Naive thymus-derived CD8-positive, alpha-beta T cell (primary cell): ENCODE results near the gene FANCC. TPM values are rescaled to one million over a fixed set of nuclear protein-coding genes. Genes with fewer than 3 reads are reported as not detected.
"Not testable (repeated sequence)": the region's sequence is repeated elsewhere in the genome, so short reads cannot be mapped to it uniquely, and the experiment has no call there.

ENCODE experiments used
- ATAC-seq, 2 donors: fragments of 150-1000 bp; cut with Tn5 transposase in 1 of 2; sonication (Bioruptor Pico), chemical (Tn5 transposase) in 1 of 2; 1 replicate in 1 of 2; 2 replicates in 1 of 2; pipeline ENCODE4 v1.10.0; 2021; ENCODE audit warnings: mild to moderate bottlenecking in 2 of 2, moderate library complexity in 2 of 2
- POLR2A ChIA-PET: fragments of 350-600 bp; sonication (Branson Sonifier 250); formaldehyde crosslinking; loops from one replicate; lab custom pipeline; 2021; ENCODE audit warnings: antibody characterized with exemption; lab: Charles Lee
- DNase-seq, 10 donors: peaks; one replicate each; pipeline versions ENCODE4 v3.0.0 to v3.0.0-alpha.2; 2020 to 2022
- H3K27ac Mint-ChIP-seq, 10 donors: one replicate each; pipeline ENCODE4 v1.8.0; 2020 to 2022; ENCODE audit warnings: mild to moderate bottlenecking in 10 of 10, mixed read lengths in 10 of 10, moderate library complexity in 4 of 10, inconsistent platforms in 1 of 10
- H3K27me3 Mint-ChIP-seq, 5 donors: one replicate each; pipeline ENCODE4 v1.8.0; 2021 to 2022; ENCODE audit warnings: mixed read lengths in 5 of 5
- H3K36me3 Mint-ChIP-seq, 3 donors: one replicate each; pipeline ENCODE4 v1.8.0; 2020 to 2022; ENCODE audit warnings: mixed read lengths in 3 of 3, mild to moderate bottlenecking in 2 of 3, inconsistent platforms in 1 of 3
- H3K4me1 Mint-ChIP-seq, 4 donors: one replicate each; pipeline ENCODE4 v1.8.0; 2021 to 2022; ENCODE audit warnings: mixed read lengths in 4 of 4
- H3K4me3 Mint-ChIP-seq, 10 donors: one replicate each; pipeline ENCODE4 v1.8.0; 2020 to 2022; ENCODE audit warnings: mild to moderate bottlenecking in 10 of 10, mixed read lengths in 10 of 10, moderate library complexity in 6 of 10, inconsistent platforms in 1 of 10
- H3K9me3 Mint-ChIP-seq, 9 donors: one replicate each; pipeline ENCODE4 v1.8.0; 2020 to 2022; ENCODE audit warnings: mixed read lengths in 9 of 9, mild to moderate bottlenecking in 3 of 9, inconsistent platforms in 1 of 9, moderate library complexity in 1 of 9
- polyA plus RNA-seq, 3 donors: library from polyadenylated mRNA; unstranded; fragments of 300-500 nt; fragmentation: Illumina TruSeq; gene quantifications; one replicate each; pipeline ENCODE4 v1.2.3, GENCODE V29; 2021
- total RNA-seq, 8 experiments: library from RNA in 2 of 8; stranded (reverse) in 2 of 8; gene quantifications; one replicate each; pipeline ENCODE4 v1.2.3 and lab custom pipeline; 2021 to 2026

FANCC gene
- total and polyA plus RNA-seq, 5 experiments from 2014 or later = 3.3 to 8.0 (median 5.8) TPM

DNA sequence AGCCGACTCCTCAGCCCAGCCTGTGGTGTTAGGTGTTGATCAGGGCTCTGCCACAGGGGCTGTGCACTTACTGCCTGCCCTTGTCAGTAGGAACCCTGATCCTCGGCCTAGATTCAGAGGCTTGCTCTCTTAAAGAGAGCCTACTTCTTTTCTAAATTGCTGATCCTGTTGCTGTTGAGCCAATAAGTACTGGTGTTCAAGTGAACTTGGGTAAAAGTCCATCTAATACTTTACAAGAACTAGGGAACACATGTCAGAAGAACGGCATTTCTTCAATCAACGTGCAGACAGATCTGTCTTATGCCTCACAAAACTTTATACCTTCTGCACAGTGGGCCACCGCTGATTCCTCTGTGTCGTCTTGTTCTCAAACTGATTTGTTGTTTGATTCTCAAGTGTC lies 24.2 kb downstream of the FANCC start:
- DNase-seq, H3K9me3 Mint-ChIP-seq, ATAC-seq, H3K4me3 Mint-ChIP-seq, H3K36me3 Mint-ChIP-seq, H3K27ac Mint-ChIP-seq, POLR2A ChIA-PET, H3K27me3 Mint-ChIP-seq: not testable (repeated sequence)
- peaks cover 3 to 13% (median 6%) of the 10 kb centered on the region in 4 donors for H3K4me1 Mint-ChIP-seq

DNA sequence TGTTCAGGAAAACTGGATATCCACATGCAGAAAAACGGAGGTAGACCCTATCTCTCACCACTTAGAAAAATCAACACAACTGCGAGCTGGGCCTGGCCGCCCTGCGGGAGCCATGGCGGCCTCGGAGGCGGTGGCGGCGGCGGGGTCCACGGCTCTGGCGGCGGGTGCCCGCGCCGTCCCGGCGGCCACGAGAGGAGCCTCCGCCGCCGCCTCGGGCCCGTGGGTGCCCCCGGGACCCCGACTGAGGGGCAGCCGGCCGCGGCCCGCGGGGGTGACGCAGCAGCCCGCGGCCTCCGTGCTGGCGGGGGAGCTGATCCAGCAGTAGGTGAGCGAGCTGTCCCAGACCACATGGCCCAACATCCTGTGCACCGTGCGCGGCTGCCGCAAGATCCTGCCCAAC lies 25.3 kb downstream of the FANCC start:
- Mint-ChIP-seq H3K27ac (no peak overlapping the region), H3K36me3 (peaks cover 0 to 3% (median 2%) of the 10 kb centered on the region in 3 donors), H3K27me3 (peaks cover 0 to 4% (median 0%) of the 10 kb centered on the region in 5 donors), H3K4me3 (no peak overlapping the region), H3K4me1 (peaks cover 3 to 7% (median 4%) of the 10 kb centered on the region in 4 donors), H3K9me3 (peaks cover 0 to 4% (median 0%) of the 10 kb centered on the region in 9 donors)
- POLR2A ChIA-PET = no interaction called here
- DNase-seq (no peak), ATAC-seq (no peak)

DNA sequence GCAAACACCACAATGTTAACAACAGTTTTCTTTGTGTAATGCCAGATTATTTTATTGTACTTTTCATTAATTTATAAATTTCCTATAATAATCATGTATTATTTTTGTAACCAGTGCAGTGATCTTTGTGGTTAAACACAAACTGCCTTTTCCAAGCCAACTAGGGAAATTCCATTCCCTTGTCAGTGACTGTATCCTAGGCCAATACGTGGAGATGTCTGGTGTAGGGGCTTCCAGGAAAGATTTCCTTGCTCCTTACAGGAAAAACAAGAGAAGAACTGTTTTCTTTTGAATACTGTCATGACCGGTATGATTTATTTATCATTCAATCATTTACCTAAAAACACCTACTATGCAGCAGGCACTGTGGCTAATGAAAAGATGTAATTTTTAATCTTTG lies 31.4 kb downstream of the FANCC start:
- peaks cover 0 to 7% (median 0%) of the 10 kb centered on the region in 3 donors for H3K36me3 Mint-ChIP-seq
- ATAC-seq (no peak), DNase-seq (no peak)
- no peak overlapping the region for H3K27ac Mint-ChIP-seq
- POLR2A ChIA-PET = no interaction called here
- H3K9me3 Mint-ChIP-seq = peaks cover 0 to 15% (median 7%) of the 10 kb centered on the region in 9 donors
- no peak overlapping the region for H3K4me3 Mint-ChIP-seq
- H3K27me3 Mint-ChIP-seq = peaks cover 0 to 4% (median 0%) of the 10 kb centered on the region in 5 donors
- H3K4me1 Mint-ChIP-seq = peaks cover 0 to 4% (median 3%) of the 10 kb centered on the region in 4 donors

DNA sequence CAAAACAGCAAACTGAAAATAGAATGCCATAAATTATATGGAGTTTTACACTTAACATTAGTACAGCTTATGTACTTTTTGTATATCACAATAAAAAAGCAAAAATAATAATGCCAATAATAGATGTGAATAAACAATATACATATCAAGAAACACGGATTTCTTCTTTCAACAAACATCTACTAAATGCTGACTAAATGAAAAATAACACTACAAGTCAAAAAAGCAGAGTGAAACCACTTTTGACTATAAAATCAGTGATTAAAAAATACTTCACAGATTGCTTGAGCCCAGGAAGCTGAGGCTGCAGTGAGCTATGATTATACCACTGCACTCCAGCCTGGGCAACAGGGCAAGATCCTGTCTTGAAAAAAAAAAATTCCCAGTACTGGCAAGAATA lies 32.2 kb downstream of the FANCC start:
- peaks cover 0 to 14% (median 8%) of the 10 kb centered on the region in 3 donors for H3K36me3 Mint-ChIP-seq

DNA sequence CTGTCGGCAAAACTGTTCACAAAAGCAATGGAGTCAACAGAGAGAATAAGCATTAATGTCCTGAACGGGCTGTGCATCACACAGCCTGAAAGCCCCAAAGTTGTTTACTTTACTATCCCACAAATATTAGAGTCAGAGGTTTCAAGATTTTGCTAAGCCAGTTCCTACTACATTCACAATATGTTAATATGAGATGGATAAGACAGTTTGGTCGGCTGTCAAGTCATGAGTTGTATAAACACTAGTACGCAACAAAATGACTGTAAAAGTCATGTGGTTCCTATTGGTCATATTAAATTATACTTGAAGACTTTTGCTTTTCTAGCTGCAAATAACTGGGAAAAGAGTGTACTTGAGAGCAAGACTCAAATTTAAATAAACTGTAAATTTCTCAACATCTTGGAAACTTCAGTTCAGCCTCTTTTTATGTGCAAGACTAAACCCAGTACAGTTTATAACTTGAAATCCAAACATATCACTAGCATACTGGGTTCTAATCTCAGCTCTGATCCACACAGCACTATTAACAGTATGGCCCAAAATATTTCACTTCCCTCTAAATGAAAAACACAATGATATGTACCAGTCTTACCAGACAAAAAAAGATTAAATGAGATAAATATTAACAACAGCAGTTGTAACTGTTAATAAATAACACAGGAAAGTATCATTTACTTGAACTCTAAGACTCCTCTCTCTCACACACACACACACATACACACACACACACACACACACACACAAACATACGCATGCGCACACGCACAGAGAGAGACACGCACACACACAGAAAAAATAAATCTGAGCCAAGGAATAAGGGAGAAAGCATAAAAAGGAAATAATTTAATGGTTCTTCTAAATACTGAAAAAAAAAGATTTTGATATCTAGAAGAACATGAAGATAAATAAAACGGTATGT lies 33.1 kb downstream of the FANCC start:
- DNase-seq (no peak), ATAC-seq (no peak)
- peaks cover 0 to 4% (median 3%) of the 10 kb centered on the region in 4 donors for H3K4me1 Mint-ChIP-seq
- POLR2A ChIA-PET = no interaction called here
- H3K4me3 Mint-ChIP-seq = no peak overlapping the region
- peaks cover 2 to 33% (median 21%) of the 10 kb centered on the region in 9 donors for H3K9me3 Mint-ChIP-seq
- no peak overlapping the region for H3K27ac Mint-ChIP-seq
- peaks cover under 1 to 15% (median 14%) of the 10 kb centered on the region in 3 donors for H3K36me3 Mint-ChIP-seq
- H3K27me3 Mint-ChIP-seq = no peaks in the 10 kb centered on the region

More for the DNA sequence above, 32.2 kb downstream of the FANCC start:
- H3K27me3 Mint-ChIP-seq = peaks cover 0 to under 1% (median 0%) of the 10 kb centered on the region in 5 donors
- no peak overlapping the region for H3K4me3 Mint-ChIP-seq
- DNase-seq = no peak
- H3K4me1 Mint-ChIP-seq = peaks cover 0 to 4% (median 3%) of the 10 kb centered on the region in 4 donors
- H3K27ac Mint-ChIP-seq = no peak overlapping the region
- peaks cover 2 to 24% (median 14%) of the 10 kb centered on the region in 9 donors for H3K9me3 Mint-ChIP-seq
- no peak for ATAC-seq
- POLR2A ChIA-PET = no interaction called here

DNA sequence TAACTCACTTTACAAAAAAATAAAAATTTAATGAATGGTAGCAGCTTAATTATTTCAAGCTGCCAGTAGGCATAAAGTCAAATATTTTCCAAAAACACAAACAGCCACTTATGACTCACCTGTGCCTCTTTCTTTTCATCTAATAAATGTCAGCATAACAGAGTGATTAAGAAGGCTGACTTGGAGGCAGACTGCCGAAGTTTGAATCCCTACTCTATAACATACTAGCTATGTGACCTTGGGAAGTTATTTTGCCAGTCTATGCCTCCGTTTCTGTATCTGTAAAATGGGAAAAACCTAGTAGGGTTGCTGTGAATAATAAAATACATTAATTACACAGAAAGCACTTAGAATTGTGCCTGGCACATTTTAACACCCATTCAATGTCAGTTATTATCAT lies 33.8 kb downstream of the FANCC start:
- ATAC-seq (no peak), DNase-seq (no peak)
- Mint-ChIP-seq H3K36me3 (peaks cover 3 to 15% (median 14%) of the 10 kb centered on the region in 3 donors), H3K27ac (no peak overlapping the region), H3K4me1 (peaks cover 0 to 3% (median 2%) of the 10 kb centered on the region in 4 donors), H3K27me3 (no peaks in the 10 kb centered on the region), H3K9me3 (peaks cover 2 to 36% (median 21%) of the 10 kb centered on the region in 9 donors), H3K4me3 (no peak overlapping the region)
- POLR2A ChIA-PET = no interaction called here

DNA sequence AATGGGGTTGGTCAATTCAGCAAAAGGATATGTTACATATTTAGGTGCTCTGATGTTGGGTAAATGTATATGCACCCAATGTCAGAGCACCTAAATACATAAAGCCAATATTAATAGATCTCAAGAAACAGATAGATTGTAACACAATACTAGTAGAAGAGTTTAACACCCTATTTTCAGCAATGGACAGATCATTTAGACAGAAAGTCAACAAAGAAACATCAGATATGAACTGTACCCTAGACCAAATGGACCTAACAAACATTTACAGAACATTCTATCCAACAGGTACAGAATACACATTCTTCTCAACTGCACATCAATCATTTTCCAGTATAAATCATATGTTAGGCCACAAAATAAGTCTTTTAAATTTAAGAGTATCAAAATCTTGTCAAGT lies 35.2 kb downstream of the FANCC start:
- H3K36me3 Mint-ChIP-seq = peaks cover 3 to 17% (median 15%) of the 10 kb centered on the region in 3 donors
- H3K9me3 Mint-ChIP-seq = peaks cover 2 to 36% (median 23%) of the 10 kb centered on the region in 9 donors
- no peak for ATAC-seq
- DNase-seq = no peak
- POLR2A ChIA-PET = no interaction called here
- H3K27ac Mint-ChIP-seq = no peak overlapping the region
- no peaks in the 10 kb centered on the region for H3K27me3 Mint-ChIP-seq
- peaks cover 0 to 2% (median under 1%) of the 10 kb centered on the region in 4 donors for H3K4me1 Mint-ChIP-seq
- H3K4me3 Mint-ChIP-seq = no peak overlapping the region

DNA sequence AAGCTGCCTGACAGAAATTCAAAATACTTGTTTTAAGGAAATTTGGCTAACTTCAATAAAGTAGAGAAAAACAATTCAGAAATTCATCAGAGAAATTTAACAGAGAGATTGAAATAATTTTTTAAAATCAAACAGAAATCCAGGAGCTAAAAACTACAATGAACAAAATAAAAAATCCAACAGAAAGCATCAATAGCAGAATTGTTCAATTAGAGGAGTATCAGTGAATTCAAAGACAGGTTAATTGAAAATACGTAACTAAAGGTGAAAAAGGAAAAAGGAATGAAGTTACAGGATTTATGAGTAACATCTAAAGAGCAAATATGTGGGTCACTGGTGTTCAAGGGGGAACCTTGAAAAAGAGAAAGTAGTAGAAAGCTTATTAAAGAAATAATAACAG lies 36.8 kb downstream of the FANCC start:
- no peaks in the 10 kb centered on the region for H3K27me3 Mint-ChIP-seq
- H3K27ac Mint-ChIP-seq = no peak overlapping the region
- peaks cover 2 to 36% (median 23%) of the 10 kb centered on the region in 9 donors for H3K9me3 Mint-ChIP-seq
- ATAC-seq (no peak), DNase-seq (no peak)
- H3K36me3 Mint-ChIP-seq = peaks cover 3 to 17% (median 15%) of the 10 kb centered on the region in 3 donors
- H3K4me3 Mint-ChIP-seq = no peak overlapping the region
- H3K4me1 Mint-ChIP-seq = peaks cover 9 to 14% (median 12%) of the 10 kb centered on the region in 4 donors
- POLR2A ChIA-PET = no interaction called here

DNA sequence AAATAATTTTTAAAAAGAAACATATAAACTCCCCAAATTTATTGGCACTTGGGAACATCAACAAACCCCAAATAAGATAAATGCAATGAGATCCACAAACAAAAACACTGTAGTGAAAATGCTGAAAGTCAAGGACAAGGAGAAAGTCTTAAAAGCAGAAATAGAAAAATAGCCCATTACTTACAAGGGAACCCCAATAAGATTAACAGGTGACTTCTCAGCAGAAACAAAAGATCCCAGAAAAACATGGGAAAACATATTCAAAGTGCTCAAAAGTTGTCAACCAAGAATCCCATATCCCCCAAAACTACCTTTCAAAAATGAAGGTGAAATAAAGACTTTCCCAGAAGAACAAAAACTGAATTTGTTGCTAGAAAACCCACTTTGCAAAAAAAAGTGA lies 40.0 kb downstream of the FANCC start:
- H3K4me3 Mint-ChIP-seq = no peak overlapping the region
- H3K4me1 Mint-ChIP-seq = peaks cover 13 to 31% (median 26%) of the 10 kb centered on the region in 4 donors
- ATAC-seq = no peak

DNA sequence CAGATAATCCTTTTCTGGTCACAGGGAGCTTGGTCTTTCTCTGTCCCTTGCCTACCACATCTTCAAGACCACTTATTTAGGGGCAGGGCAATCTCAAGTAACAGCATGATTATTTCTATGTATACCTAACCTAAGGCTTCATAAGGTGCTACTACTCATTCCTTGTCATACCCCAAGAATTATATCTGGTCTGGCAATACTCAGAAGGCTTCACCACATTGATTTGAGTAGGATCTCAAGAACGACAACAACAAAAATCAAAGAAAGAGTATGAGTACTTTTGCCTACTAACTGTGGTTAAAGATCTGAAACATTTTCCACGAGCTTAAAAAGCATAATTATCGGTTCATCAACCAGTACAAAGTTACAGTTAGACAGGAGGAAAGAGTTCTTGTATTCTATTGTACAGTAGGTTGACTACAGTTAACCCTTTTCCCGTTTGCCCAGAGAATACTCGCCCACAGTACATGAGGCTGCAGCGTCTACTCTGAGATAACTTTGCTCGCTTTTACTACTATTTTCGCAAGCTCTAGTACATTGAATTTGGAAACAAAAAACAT lies 41.0 kb downstream of the FANCC start:
- DNase-seq (peak in 2 of 10 donors; percentile 3 to 13), ATAC-seq (peak in 1 of 2 donors; percentile 42)
- H3K4me1 Mint-ChIP-seq = peaks cover 13 to 31% (median 26%) of the 10 kb centered on the region in 4 donors
- H3K27me3 Mint-ChIP-seq = no peaks in the 10 kb centered on the region
- peak overlapping the region in 1 of 10 donors; percentile 54 for H3K27ac Mint-ChIP-seq
- H3K36me3 Mint-ChIP-seq = peaks cover 3 to 15% (median 12%) of the 10 kb centered on the region in 3 donors
- POLR2A ChIA-PET = no interaction called here
- H3K9me3 Mint-ChIP-seq = peaks cover 2 to 24% (median 19%) of the 10 kb centered on the region in 9 donors
- H3K4me3 Mint-ChIP-seq = peak overlapping the region in 6 of 10 donors; percentile 2 to 41 (median 15)

More for the DNA sequence above, 40.0 kb downstream of the FANCC start:
- POLR2A ChIA-PET = no interaction called here
- Mint-ChIP-seq H3K27me3 (no peaks in the 10 kb centered on the region), H3K36me3 (peaks cover 3 to 16% (median 15%) of the 10 kb centered on the region in 3 donors), H3K27ac (no peak overlapping the region), H3K9me3 (peaks cover 2 to 34% (median 22%) of the 10 kb centered on the region in 9 donors)
- no peak for DNase-seq

DNA sequence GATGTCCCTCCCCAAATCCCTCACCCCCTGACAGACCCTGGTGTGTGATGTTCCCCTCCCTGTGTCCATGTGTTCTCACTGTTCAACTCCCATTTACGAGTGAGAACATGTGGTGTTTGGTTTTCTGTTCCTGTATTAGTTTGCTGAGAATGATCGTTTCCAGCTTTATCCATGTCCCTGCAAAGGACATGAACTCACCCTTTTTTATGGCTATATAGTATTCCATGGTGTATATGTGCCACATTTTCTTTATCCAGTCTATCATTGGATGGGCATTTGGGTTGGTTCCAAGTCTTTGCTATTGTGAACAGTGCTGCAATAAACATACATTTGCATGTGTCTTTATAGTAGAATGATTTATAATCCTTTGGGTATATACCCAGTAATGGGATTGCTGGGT lies 43.3 kb downstream of the FANCC start:
- H3K4me3 Mint-ChIP-seq = peak overlapping the region in 1 of 10 donors; percentile 5
- H3K27ac Mint-ChIP-seq, POLR2A ChIA-PET, ATAC-seq, H3K9me3 Mint-ChIP-seq, H3K27me3 Mint-ChIP-seq, DNase-seq, H3K36me3 Mint-ChIP-seq: not testable (repeated sequence)
- peaks cover 17 to 31% (median 28%) of the 10 kb centered on the region in 4 donors for H3K4me1 Mint-ChIP-seq

DNA sequence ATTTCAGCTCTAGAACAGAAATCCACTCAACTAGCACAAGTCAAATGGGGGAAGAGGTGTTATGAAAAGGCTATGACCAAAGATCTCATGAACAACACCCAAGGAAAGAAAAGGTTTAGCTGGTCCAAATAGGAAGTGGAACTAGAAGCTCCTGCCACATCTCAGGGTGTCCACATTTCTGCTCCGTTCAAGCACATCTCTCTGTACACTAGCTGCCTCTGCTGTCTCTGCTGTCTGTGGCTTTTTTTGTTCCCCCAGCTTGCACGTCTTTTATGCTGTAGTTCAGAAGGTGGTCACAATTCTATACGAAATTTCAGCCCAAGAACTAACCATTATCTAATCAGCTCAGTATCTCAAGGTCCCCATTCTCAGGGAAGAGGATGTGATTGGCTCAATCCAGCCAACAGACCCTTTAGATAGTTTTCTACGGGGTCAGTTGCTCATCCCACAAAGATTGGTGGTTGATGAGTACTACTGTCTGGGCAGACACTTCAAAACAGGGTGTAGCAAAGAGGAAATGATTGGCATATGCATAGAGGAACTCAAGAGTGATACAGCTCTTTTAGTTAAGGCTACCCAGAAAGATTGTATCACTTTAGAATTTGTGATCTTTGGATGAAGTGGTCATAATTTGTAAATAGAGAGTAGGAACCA lies 44.0 kb downstream of the FANCC start:
- ATAC-seq (no peak), DNase-seq (no peak)
- peaks cover 0 to 6% (median 0%) of the 10 kb centered on the region in 9 donors for H3K9me3 Mint-ChIP-seq
- H3K36me3 Mint-ChIP-seq = peaks cover 0 to 3% (median 3%) of the 10 kb centered on the region in 3 donors
- POLR2A ChIA-PET = no interaction called here
- no peak overlapping the region for H3K4me3 Mint-ChIP-seq
- H3K4me1 Mint-ChIP-seq = peaks cover 17 to 32% (median 31%) of the 10 kb centered on the region in 4 donors
- no peaks in the 10 kb centered on the region for H3K27me3 Mint-ChIP-seq
- peak overlapping the region in 3 of 10 donors; percentile 4 to 74 (median 33) for H3K27ac Mint-ChIP-seq
